T-helper 17 cell (primary cell): ENCODE data around the gene LCMT2. TPM values are rescaled to one million over a fixed set of nuclear protein-coding genes. Genes with fewer than 3 reads are reported as not detected.

Source experiments
- ATAC-seq: fragments of 150-1000 bp; cut with Tn5 transposase; 2 replicates; pipeline ENCODE4 v1.10.0; 2021; ENCODE audit warnings: mild to moderate bottlenecking, moderate library complexity
- DNase-seq, 3 donors: peaks; one replicate each; pipeline versions ENCODE4 v3.0.0 to v3.0.0-alpha.2; 2020 to 2021
- H3K9me3 ChIP-seq: one replicate; pipeline ENCODE4 v1.7.0; 2013; ENCODE audit warnings: low read length, mild to moderate bottlenecking; ENCODE audit not compliant: control insufficient read depth, poor library complexity, severe bottlenecking
- H3K27ac Mint-ChIP-seq: one replicate; pipeline ENCODE4 v1.8.0; 2022; ENCODE audit warnings: mild to moderate bottlenecking, moderate library complexity, mixed read lengths
- H3K27me3 Mint-ChIP-seq: one replicate; pipeline ENCODE4 v1.8.0; 2022; ENCODE audit warnings: mixed read lengths
- H3K36me3 Mint-ChIP-seq: one replicate; pipeline ENCODE4 v1.8.0; 2022; ENCODE audit warnings: low read depth, mixed read lengths
- H3K4me1 Mint-ChIP-seq: one replicate; pipeline ENCODE4 v1.8.0; 2022; ENCODE audit warnings: mild to moderate bottlenecking, mixed read lengths
- H3K4me3 Mint-ChIP-seq: one replicate; pipeline ENCODE4 v1.8.0; 2022; ENCODE audit warnings: mild to moderate bottlenecking, moderate library complexity, mixed read lengths
- total RNA-seq, 4 donors: library from RNA in 2 of 4; stranded (reverse) in 2 of 4; gene quantifications; one replicate each; pipeline ENCODE4 v1.2.3 and lab custom pipeline; 2022 to 2026

Gene LCMT2
- total RNA-seq, 2 donors from 2014 or later = 9.0 to 9.4 TPM

- ATAC-seq = no peak
- no peaks in the 10 kb centered on the region for H3K9me3 ChIP-seq
- DNase-seq = peak; percentile 8 to 13 (median 12)
- H3K4me1 Mint-ChIP-seq = peaks cover 17% of the 10 kb centered on the region
- peak overlapping the region; percentile 96 for H3K27ac Mint-ChIP-seq
- H3K27me3 Mint-ChIP-seq = no peaks in the 10 kb centered on the region
- peak overlapping the region; percentile 94 for H3K4me3 Mint-ChIP-seq
- peaks cover 2% of the 10 kb centered on the region for H3K36me3 Mint-ChIP-seq
Observed at GRCh38 chr15:43329217-43329959, 985 bp downstream of the LCMT2 start.

- Mint-ChIP-seq H3K27me3 (peaks cover 5% of the 10 kb centered on the region), H3K4me3 (no peak overlapping the region), H3K36me3 (peaks cover 2% of the 10 kb centered on the region), H3K4me1 (peaks cover 14% of the 10 kb centered on the region), H3K27ac (no peak overlapping the region)
- H3K9me3 ChIP-seq = no peaks in the 10 kb centered on the region
- no peak for ATAC-seq
- no peak for DNase-seq
Observed at GRCh38 chr15:43325039-43325684, 5.2 kb downstream of the LCMT2 start.

- DNase-seq = no peak
- no peak overlapping the region for H3K27ac Mint-ChIP-seq
- H3K27me3 Mint-ChIP-seq = peaks cover 57% of the 10 kb centered on the region
- H3K4me3 Mint-ChIP-seq = no peak overlapping the region
- ATAC-seq = no peak
- H3K4me1 Mint-ChIP-seq = peaks cover 2% of the 10 kb centered on the region
- H3K9me3 ChIP-seq = no peaks in the 10 kb centered on the region
- no peaks in the 10 kb centered on the region for H3K36me3 Mint-ChIP-seq
Observed at GRCh38 chr15:43318990-43319771, 11.2 kb downstream of the LCMT2 start.

- no peak for DNase-seq
- H3K9me3 ChIP-seq = no peaks in the 10 kb centered on the region
- H3K4me3 Mint-ChIP-seq = no peak overlapping the region
- H3K27ac Mint-ChIP-seq = no peak overlapping the region
- peaks cover 72% of the 10 kb centered on the region for H3K27me3 Mint-ChIP-seq
- no peak for ATAC-seq
- no peaks in the 10 kb centered on the region for H3K36me3 Mint-ChIP-seq
- H3K4me1 Mint-ChIP-seq = peaks cover 2% of the 10 kb centered on the region
Observed at GRCh38 chr15:43317566-43318184, 12.7 kb downstream of the LCMT2 start.

- peaks cover 78% of the 10 kb centered on the region for H3K27me3 Mint-ChIP-seq
- no peak overlapping the region for H3K27ac Mint-ChIP-seq
- ATAC-seq (no peak), DNase-seq (no peak)
- no peaks in the 10 kb centered on the region for H3K4me1 Mint-ChIP-seq
- H3K9me3 ChIP-seq = no peaks in the 10 kb centered on the region
- H3K4me3 Mint-ChIP-seq = no peak overlapping the region
- no peaks in the 10 kb centered on the region for H3K36me3 Mint-ChIP-seq
Observed at GRCh38 chr15:43316971-43317346, 13.4 kb downstream of the LCMT2 start.

GRCh38 chr15:43316016-43316970 lies 14.1 kb downstream of the LCMT2 start:
- H3K36me3 Mint-ChIP-seq = no peaks in the 10 kb centered on the region
- no peaks in the 10 kb centered on the region for H3K9me3 ChIP-seq
- H3K27me3 Mint-ChIP-seq = peaks cover 78% of the 10 kb centered on the region
- DNase-seq = no peak
- H3K27ac Mint-ChIP-seq = no peak overlapping the region
- ATAC-seq = no peak
- H3K4me1 Mint-ChIP-seq = no peaks in the 10 kb centered on the region
- H3K4me3 Mint-ChIP-seq = no peak overlapping the region

GRCh38 chr15:43314171-43314570 lies 16.2 kb downstream of the LCMT2 start:
- no peak for ATAC-seq
- no peaks in the 10 kb centered on the region for H3K4me1 Mint-ChIP-seq

GRCh38 chr15:43312378-43312777 lies 18.0 kb downstream of the LCMT2 start:
- Mint-ChIP-seq H3K27me3 (peaks cover 81% of the 10 kb centered on the region), H3K27ac (no peak overlapping the region), H3K4me3 (no peak overlapping the region), H3K4me1 (peaks cover 3% of the 10 kb centered on the region), H3K36me3 (peaks cover 7% of the 10 kb centered on the region)
- H3K9me3 ChIP-seq = no peaks in the 10 kb centered on the region
- ATAC-seq (no peak), DNase-seq (no peak)

More at GRCh38 chr15:43314171-43314570, 16.2 kb downstream of the LCMT2 start:
- H3K27ac Mint-ChIP-seq = no peak overlapping the region
- no peaks in the 10 kb centered on the region for H3K36me3 Mint-ChIP-seq
- DNase-seq = no peak
- no peaks in the 10 kb centered on the region for H3K9me3 ChIP-seq
- peaks cover 81% of the 10 kb centered on the region for H3K27me3 Mint-ChIP-seq
- no peak overlapping the region for H3K4me3 Mint-ChIP-seq

- DNase-seq (no peak), ATAC-seq (no peak)
- H3K27me3 Mint-ChIP-seq = peaks cover 68% of the 10 kb centered on the region
- peaks cover 6% of the 10 kb centered on the region for H3K36me3 Mint-ChIP-seq
- peaks cover 4% of the 10 kb centered on the region for H3K4me1 Mint-ChIP-seq
- H3K27ac Mint-ChIP-seq = no peak within 1 kb of the TSS
- H3K9me3 ChIP-seq = no peaks in the 10 kb centered on the region
- H3K4me3 Mint-ChIP-seq = no peak within 1 kb of the TSS
Observed at GRCh38 chr15:43302205-43302817, 28.1 kb downstream of the LCMT2 start, which contains the start of gene TGM7. TGM7 (minus strand) TSS chr15:43302255.

- peaks cover 4% of the 10 kb centered on the region for H3K4me1 Mint-ChIP-seq
- H3K36me3 Mint-ChIP-seq = peaks cover 4% of the 10 kb centered on the region
- no peak for DNase-seq
- H3K9me3 ChIP-seq = no peaks in the 10 kb centered on the region
- H3K4me3 Mint-ChIP-seq = no peak overlapping the region
- ATAC-seq = no peak
- peaks cover 66% of the 10 kb centered on the region for H3K27me3 Mint-ChIP-seq
- no peak overlapping the region for H3K27ac Mint-ChIP-seq
Observed at GRCh38 chr15:43299884-43300283, 30.5 kb downstream of the LCMT2 start.

GRCh38 chr15:43299411-43299810 lies 31.0 kb downstream of the LCMT2 start:
- H3K4me1 Mint-ChIP-seq = peaks cover 4% of the 10 kb centered on the region
- no peak overlapping the region for H3K4me3 Mint-ChIP-seq
- H3K27ac Mint-ChIP-seq = no peak overlapping the region
- H3K27me3 Mint-ChIP-seq = peaks cover 68% of the 10 kb centered on the region
- DNase-seq (no peak), ATAC-seq (no peak)
- H3K36me3 Mint-ChIP-seq = peaks cover 4% of the 10 kb centered on the region
- no peaks in the 10 kb centered on the region for H3K9me3 ChIP-seq
